Testis (tissue), 2 donors: Measurements from ENCODE around the gene FOXO1.

Source experiments
- POLR2A ChIP-seq: fragments of 450-650 bp; IDR thresholded peaks from one replicate; pipeline ENCODE4 v1.6.1; 2017; ENCODE audit warnings: antibody characterized with exemption, mild to moderate bottlenecking, moderate library complexity
- TF ChIP-seq, protein P1 (sequence below), 3 experiments: fragments of 450-650 bp in 2 of 3; fragments of 200-600 bp in 1 of 3; sonication (generic) in 1 of 3; IDR thresholded peaks; one replicate each; pipeline ENCODE4 v1.5.1; 2016 to 2019; ENCODE audit warnings: antibody characterized with exemption in 3 of 3, mild to moderate bottlenecking in 2 of 3, moderate library complexity in 1 of 3

DNA sequence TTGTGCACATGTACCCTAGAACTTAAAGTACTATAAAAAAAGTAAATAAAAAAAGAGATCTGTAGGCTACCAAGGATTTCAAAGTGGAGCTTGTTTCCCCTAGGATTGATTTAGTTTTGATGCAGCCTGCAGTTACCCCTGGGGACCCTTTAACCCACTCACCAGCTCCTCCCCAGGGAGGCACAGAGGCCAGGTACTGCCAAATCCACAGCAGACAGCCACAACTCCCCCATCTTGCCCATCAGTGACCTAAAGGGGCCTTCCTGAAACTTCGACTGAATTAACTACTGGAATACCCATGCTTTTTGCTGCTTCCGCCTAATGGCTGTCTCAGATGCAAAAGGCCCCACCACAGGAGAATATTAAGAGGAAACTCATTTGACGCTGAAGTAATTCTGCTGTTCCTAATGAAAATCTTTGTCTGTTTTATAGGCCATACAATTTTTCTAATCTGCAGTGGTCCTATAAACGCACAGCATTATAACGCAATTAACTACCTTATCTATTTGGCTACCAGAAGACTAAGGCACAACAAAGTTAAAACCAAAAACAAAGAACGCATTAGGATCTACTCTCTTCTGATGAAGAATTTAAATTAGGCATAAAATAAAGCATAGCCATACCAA is 95.0 kb downstream of the FOXO1 start:
- TF ChIP-seq, protein P1, sequence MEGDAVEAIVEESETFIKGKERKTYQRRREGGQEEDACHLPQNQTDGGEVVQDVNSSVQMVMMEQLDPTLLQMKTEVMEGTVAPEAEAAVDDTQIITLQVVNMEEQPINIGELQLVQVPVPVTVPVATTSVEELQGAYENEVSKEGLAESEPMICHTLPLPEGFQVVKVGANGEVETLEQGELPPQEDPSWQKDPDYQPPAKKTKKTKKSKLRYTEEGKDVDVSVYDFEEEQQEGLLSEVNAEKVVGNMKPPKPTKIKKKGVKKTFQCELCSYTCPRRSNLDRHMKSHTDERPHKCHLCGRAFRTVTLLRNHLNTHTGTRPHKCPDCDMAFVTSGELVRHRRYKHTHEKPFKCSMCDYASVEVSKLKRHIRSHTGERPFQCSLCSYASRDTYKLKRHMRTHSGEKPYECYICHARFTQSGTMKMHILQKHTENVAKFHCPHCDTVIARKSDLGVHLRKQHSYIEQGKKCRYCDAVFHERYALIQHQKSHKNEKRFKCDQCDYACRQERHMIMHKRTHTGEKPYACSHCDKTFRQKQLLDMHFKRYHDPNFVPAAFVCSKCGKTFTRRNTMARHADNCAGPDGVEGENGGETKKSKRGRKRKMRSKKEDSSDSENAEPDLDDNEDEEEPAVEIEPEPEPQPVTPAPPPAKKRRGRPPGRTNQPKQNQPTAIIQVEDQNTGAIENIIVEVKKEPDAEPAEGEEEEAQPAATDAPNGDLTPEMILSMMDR (IDR thresholded peaks at IDR 0.05), result no peak
- no peak for TF ChIP-seq POLR2A
